ENCODE measurements around the gene PRPF40A. TPM values are rescaled to one million over a fixed set of nuclear protein-coding genes. Genes with fewer than 3 reads are reported as not detected.
"Not testable (repeated sequence)": the region's sequence is repeated elsewhere in the genome, so short reads cannot be mapped to it uniquely, and the experiment has no call there.

PRPF40A gene
- total and polyA plus RNA-seq, 2 experiments from 2014 or later, result 254 to 261 TPM

GRCh38 chr2:152759290-152760072 is 42.2 kb upstream of the PRPF40A start (continued):
- no peak for TF ChIP-seq ZNF331 (CRISPR knock-in tag; IDR thresholded peaks at IDR 0.05; ENCODE audit: low read depth)
- no peak for TF ChIP-seq REST (IDR thresholded peaks at IDR 0.05; ENCODE audit: unreplicated experiment)
- TF ChIP-seq ZNF114 (CRISPR knock-in tag; IDR thresholded peaks at IDR 0.05), result no peak
- no peak for TF ChIP-seq CREB1 (CRISPR knock-in tag; IDR thresholded peaks at IDR 0.05; ENCODE audit: low read depth)
- no peak for TF ChIP-seq EZH2 (IDR thresholded peaks at IDR 0.05; ENCODE audit: low read depth, unreplicated experiment)
- TF ChIP-seq ETS1 (IDR thresholded peaks at IDR 0.05), result no peak

- Histone ChIP-seq H3K36me3 (ENCODE audit: insufficient read depth) (peaks cover 12% of the 10 kb centered on the region), H3F3A (replicated peaks; ENCODE audit: low read depth) (no peaks in the 10 kb centered on the region), H3K9me2 (ENCODE audit: insufficient read depth) (no peaks in the 10 kb centered on the region), H3K27ac (ENCODE audit: low read depth) (no peak overlapping the region), H3K4me2 (no peak overlapping the region), H4K20me1 (replicated peaks; ENCODE audit: insufficient read depth) (peaks cover 2% of the 10 kb centered on the region; the same call in 1 of the 2 replicates), H2AFZ (no peak overlapping the region), H3K79me2 (replicated peaks; ENCODE audit: insufficient read depth) (no peaks in the 10 kb centered on the region), H3K4me3 (no peak overlapping the region), H3K27me3 (ENCODE audit: insufficient read depth) (no peaks in the 10 kb centered on the region), H3K4me1 (ENCODE audit: insufficient read depth) (no peaks in the 10 kb centered on the region)
- Mint-ChIP-seq H3K36me3 (ENCODE audit: low read depth) (peaks cover 32% of the 10 kb centered on the region; the same call in 2 of the 3 replicates), H3K4me1 (0 out of 3 replicates have a peak, but pooled peaks cover 3% of the 10 kb centered on the region), H3K27me3 (ENCODE audit: insufficient read depth, low read depth, poor library complexity) (peaks cover under 1% of the 10 kb centered on the region), H3K4me3 (no peak overlapping the region), H3K9me3 (no peaks in the 10 kb centered on the region), H3K27ac (no peak overlapping the region)
- ATAC-seq, result no peak
- TF ChIP-seq ZNF331 (CRISPR knock-in tag; IDR thresholded peaks at IDR 0.05; ENCODE audit: low read depth) (no peak), ZNF114 (CRISPR knock-in tag; IDR thresholded peaks at IDR 0.05) (no peak), CTCF (conservative IDR thresholded peaks at IDR 0.05; ENCODE audit: low read depth in 2 of 2) (peak; percentile 62 to 83), POLR2AphosphoS5 (IDR thresholded peaks at IDR 0.05; ENCODE audit: low read depth) (no peak), EZH2 (IDR thresholded peaks at IDR 0.05; ENCODE audit: low read depth, unreplicated experiment) (no peak), JUNB (IDR thresholded peaks at IDR 0.05; ENCODE audit: unreplicated experiment) (no peak)
- peak; percentile 79 for DNase-seq (ENCODE audit: low spot score)
Observed at GRCh38 chr2:152755029-152755428, 37.8 kb upstream of the PRPF40A start.

GRCh38 chr2:152747751-152748150 is 30.5 kb upstream of the PRPF40A start:
- not testable (repeated sequence) for H3F3A ChIP-seq (replicated peaks; ENCODE audit: low read depth); H3K79me2 ChIP-seq (replicated peaks; ENCODE audit: insufficient read depth); H3K4me1 ChIP-seq (ENCODE audit: insufficient read depth); ATAC-seq; DNase-seq (ENCODE audit: low spot score); H3K27ac ChIP-seq (ENCODE audit: low read depth); H3K4me1 Mint-ChIP-seq; H3K9me3 Mint-ChIP-seq; H3K36me3 ChIP-seq (ENCODE audit: insufficient read depth); H3K4me3 ChIP-seq; H3K27me3 ChIP-seq (ENCODE audit: insufficient read depth); H3K4me3 Mint-ChIP-seq; H3K27me3 Mint-ChIP-seq (ENCODE audit: insufficient read depth, low read depth, poor library complexity); H3K4me2 ChIP-seq; H2AFZ ChIP-seq; H4K20me1 ChIP-seq (replicated peaks; ENCODE audit: insufficient read depth); H3K9me2 ChIP-seq (ENCODE audit: insufficient read depth)
- Mint-ChIP-seq H3K36me3 (ENCODE audit: low read depth) (peaks cover 21% of the 10 kb centered on the region; the same call in 2 of the 3 replicates), H3K27ac (peak overlapping the region; percentile 36; the same call in 1 of the 2 replicates)
